Fibroblast of lung (primary cell): Measurements from ENCODE around the gene FCRLB. TPM values are rescaled to one million over a fixed set of nuclear protein-coding genes. Genes with fewer than 3 reads are reported as not detected.
"Not testable (repeated sequence)": the region's sequence is repeated elsewhere in the genome, so short reads cannot be mapped to it uniquely, and the experiment has no call there.

ENCODE experiments used
- DNase-seq, 2 donors: peaks; one replicate each; pipeline versions ENCODE4 v3.0.0 to v3.0.0-alpha.2; 2010; ENCODE audit warnings: low read depth in 2 of 2
- H2AFZ ChIP-seq: 2 replicates; pipeline ENCODE4 v1.5.1; 2012; ENCODE audit warnings: low read length, control low read depth, inconsistent platforms
- H3K27ac ChIP-seq: 2 replicates; pipeline ENCODE4 v1.5.1; 2011; ENCODE audit warnings: low read length, control low read depth; ENCODE audit not compliant: insufficient read depth
- H3K27me3 ChIP-seq: 2 replicates; pipeline ENCODE4 v1.5.1; 2011; ENCODE audit warnings: mild to moderate bottlenecking, low read length; ENCODE audit not compliant: control insufficient read depth, insufficient read depth
- H3K36me3 ChIP-seq: 2 replicates; pipeline ENCODE4 v1.5.1; 2011; ENCODE audit warnings: low read length; ENCODE audit not compliant: control insufficient read depth, insufficient read depth
- H3K4me1 ChIP-seq: 2 replicates; pipeline ENCODE4 v1.5.1; 2011; ENCODE audit warnings: low read length; ENCODE audit not compliant: control insufficient read depth, insufficient read depth; ENCODE audit errors: extremely low read depth
- H3K4me2 ChIP-seq: 2 replicates; pipeline ENCODE4 v1.5.1; 2011; ENCODE audit warnings: low read length, control low read depth; ENCODE audit not compliant: insufficient read depth; ENCODE audit errors: extremely low read depth
- H3K4me3 ChIP-seq, 4 experiments: fragments of 200-600 bp in 1 of 4; sonication (generic) in 1 of 4; replicated peaks in 1 of 4; 2 replicates each; pipeline ENCODE4 v1.5.1; 2011 to 2016; ENCODE audit warnings: low read length in 4 of 4, low read depth in 3 of 4, mild to moderate bottlenecking in 3 of 4, control low read depth in 2 of 4, inconsistent platforms in 1 of 4, mixed read lengths in 1 of 4; ENCODE audit not compliant: insufficient read depth in 1 of 4; ENCODE audit errors: control extremely low read depth in 1 of 4
- H3K79me2 ChIP-seq: 2 replicates; pipeline ENCODE4 v1.5.1; 2012; ENCODE audit warnings: mild to moderate bottlenecking, low read length, inconsistent platforms; ENCODE audit not compliant: control insufficient read depth, insufficient read depth
- H3K9ac ChIP-seq: 2 replicates; pipeline ENCODE4 v1.5.1; 2011; ENCODE audit warnings: mild to moderate bottlenecking, low read length, control low read depth; ENCODE audit not compliant: insufficient read depth
- H3K9me3 ChIP-seq: 2 replicates; pipeline ENCODE4 v1.5.1; 2012; ENCODE audit warnings: low read depth, low read length; ENCODE audit not compliant: control insufficient read depth, insufficient read depth
- H4K20me1 ChIP-seq: 2 replicates; pipeline ENCODE4 v1.5.1; 2011; ENCODE audit warnings: low read length; ENCODE audit not compliant: control insufficient read depth, insufficient read depth; ENCODE audit errors: extremely low read depth
- EZH2 ChIP-seq: IDR thresholded peaks from 2 replicates; pipeline ENCODE4 v1.5.1; 2012; ENCODE audit warnings: low read length, control low read depth, mild to moderate bottlenecking; ENCODE audit errors: missing control alignments
- polyA plus RNA-seq, 2 donors: library from polyadenylated mRNA; depleted of rRNA in 1 of 2; stranded (reverse) in 1 of 2; unstranded in 1 of 2; fragments of >200 nt; gene quantifications; 2 replicates each; pipeline ENCODE4 v1.2.1, GENCODE V29; 2011 to 2012; ENCODE audit warnings: missing spikeins in 1 of 2
- total RNA-seq: library from RNA; depleted of rRNA; stranded (reverse); fragments of >200 nt; gene quantifications from 2 replicates; pipeline ENCODE4 v1.2.1, GENCODE V29; 2014
- TF ChIP-seq, protein P1 (sequence below), 2 donors: IDR thresholded peaks in 1 of 2; conservative IDR thresholded peaks in 1 of 2; 1 replicate in 1 of 2; 2 replicates in 1 of 2; pipeline ENCODE4 v1.5.1; 2011 to 2012; ENCODE audit warnings: low read length in 2 of 2, control low read depth in 1 of 2, inconsistent platforms in 1 of 2, low read depth in 1 of 2, mild to moderate bottlenecking in 1 of 2

Gene FCRLB
- total and polyA plus RNA-seq, 2 donors (not counting 1 experiment from before 2014, with no cell fraction given), result 0.45 to 1.2 TPM

GRCh38 chr1:161766102-161766981 lies 45.0 kb downstream of the FCRLB start, which contains the start of gene ATF6:
Gene ATF6, plus strand, starts transcription at chr1:161766320. Its CDS starts 41 bp downstream, at chr1:161766361.
- H3K4me2 ChIP-seq, result peak within 1 kb of the TSS; percentile 100
- peak within 1 kb of the TSS; percentile 85 for H2AFZ ChIP-seq
- H4K20me1 ChIP-seq, result no peaks in the 10 kb centered on the region
- H3K27me3 ChIP-seq, result no peaks in the 10 kb centered on the region
- H3K4me1 ChIP-seq, result no peaks in the 10 kb centered on the region
- peak within 1 kb of the TSS; percentile 85 to 100 (median 93) for H3K4me3 ChIP-seq
- peak within 1 kb of the TSS; percentile 83 for H3K9ac ChIP-seq
- no peak for TF ChIP-seq EZH2
- TF ChIP-seq, protein P1, sequence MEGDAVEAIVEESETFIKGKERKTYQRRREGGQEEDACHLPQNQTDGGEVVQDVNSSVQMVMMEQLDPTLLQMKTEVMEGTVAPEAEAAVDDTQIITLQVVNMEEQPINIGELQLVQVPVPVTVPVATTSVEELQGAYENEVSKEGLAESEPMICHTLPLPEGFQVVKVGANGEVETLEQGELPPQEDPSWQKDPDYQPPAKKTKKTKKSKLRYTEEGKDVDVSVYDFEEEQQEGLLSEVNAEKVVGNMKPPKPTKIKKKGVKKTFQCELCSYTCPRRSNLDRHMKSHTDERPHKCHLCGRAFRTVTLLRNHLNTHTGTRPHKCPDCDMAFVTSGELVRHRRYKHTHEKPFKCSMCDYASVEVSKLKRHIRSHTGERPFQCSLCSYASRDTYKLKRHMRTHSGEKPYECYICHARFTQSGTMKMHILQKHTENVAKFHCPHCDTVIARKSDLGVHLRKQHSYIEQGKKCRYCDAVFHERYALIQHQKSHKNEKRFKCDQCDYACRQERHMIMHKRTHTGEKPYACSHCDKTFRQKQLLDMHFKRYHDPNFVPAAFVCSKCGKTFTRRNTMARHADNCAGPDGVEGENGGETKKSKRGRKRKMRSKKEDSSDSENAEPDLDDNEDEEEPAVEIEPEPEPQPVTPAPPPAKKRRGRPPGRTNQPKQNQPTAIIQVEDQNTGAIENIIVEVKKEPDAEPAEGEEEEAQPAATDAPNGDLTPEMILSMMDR (conservative IDR thresholded peaks at IDR 0.05 in 1 of 2, IDR thresholded peaks at IDR 0.05 in 1 of 2; ENCODE audit: low read depth in 1 of 2, low read length in 2 of 2), result no peak
- H3K79me2 ChIP-seq, result peaks cover 29% of the 10 kb centered on the region
- no peaks in the 10 kb centered on the region for H3K9me3 ChIP-seq
- H3K36me3 ChIP-seq, result no peaks in the 10 kb centered on the region
- peak within 1 kb of the TSS; percentile 89 for H3K27ac ChIP-seq
- peak; percentile 96 for DNase-seq

DNA sequence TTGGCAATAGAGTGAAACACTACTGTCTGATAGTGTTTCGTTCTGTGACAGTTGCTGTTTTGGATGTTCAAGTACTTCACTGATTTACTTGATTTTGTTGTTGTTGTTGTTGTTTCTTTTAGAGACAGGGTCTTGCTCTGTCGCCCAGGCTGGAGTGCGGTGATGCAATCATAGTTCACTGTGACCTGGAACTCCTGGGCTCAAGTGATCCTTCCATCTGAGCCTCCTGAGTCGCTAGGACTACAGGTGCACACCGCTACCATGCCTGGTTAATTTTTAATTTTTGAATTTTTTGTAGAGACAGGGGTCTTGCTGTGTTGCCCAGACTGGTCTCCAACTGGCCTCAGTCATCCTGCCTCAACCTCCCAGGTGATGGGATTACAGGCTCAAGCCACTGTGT lies 47.1 kb downstream of the FCRLB start:
- Histone ChIP-seq H3K4me3 (no peak overlapping the region), H2AFZ (no peak overlapping the region), H3K4me1 (no peaks in the 10 kb centered on the region), H3K27ac (no peak overlapping the region), H4K20me1 (no peaks in the 10 kb centered on the region), H3K9me3 (no peaks in the 10 kb centered on the region), H3K36me3 (no peaks in the 10 kb centered on the region), H3K27me3 (no peaks in the 10 kb centered on the region), H3K4me2 (no peak overlapping the region), H3K79me2 (peaks cover 31% of the 10 kb centered on the region), H3K9ac (no peak overlapping the region)
- TF ChIP-seq, protein P1 (conservative IDR thresholded peaks at IDR 0.05 in 1 of 2, IDR thresholded peaks at IDR 0.05 in 1 of 2; ENCODE audit: low read depth in 1 of 2, low read length in 2 of 2), result no peak
- no peak for TF ChIP-seq EZH2
- no peak for DNase-seq

DNA sequence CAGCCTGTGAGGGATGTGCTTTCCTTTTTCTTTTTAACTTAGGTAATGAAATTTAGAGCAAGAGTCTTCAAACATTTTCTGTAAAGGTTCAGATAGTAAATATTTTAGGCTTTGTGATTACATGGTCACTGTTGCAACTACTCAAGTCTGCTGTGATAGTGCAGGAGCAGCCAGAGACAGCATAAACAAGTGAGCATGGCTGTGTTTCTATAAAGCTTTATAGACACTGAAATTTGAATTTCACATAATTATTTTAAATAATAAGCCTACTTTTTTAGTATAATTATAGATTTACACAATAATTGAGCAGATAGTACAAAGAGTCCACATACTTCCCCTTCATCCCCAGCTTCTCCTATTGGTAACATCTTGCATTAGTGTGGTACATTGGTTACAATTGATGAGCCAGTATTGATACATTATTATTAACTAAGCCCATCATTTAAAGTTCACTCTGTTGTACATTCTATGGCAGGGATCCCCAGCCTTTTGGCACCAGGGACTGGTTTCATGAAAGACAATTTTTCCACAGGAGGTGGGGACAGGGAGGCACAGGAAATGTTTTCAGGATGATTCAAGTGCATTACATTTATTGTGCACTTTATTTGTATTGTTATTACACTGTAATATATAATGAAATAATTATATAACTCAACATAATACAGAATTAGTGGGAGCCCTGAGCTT lies 47.8 kb downstream of the FCRLB start:
- Histone ChIP-seq H3K79me2 (peaks cover 31% of the 10 kb centered on the region), H4K20me1 (no peaks in the 10 kb centered on the region), H3K4me3 (no peak overlapping the region), H2AFZ (no peak overlapping the region), H3K36me3 (no peaks in the 10 kb centered on the region), H3K27ac (no peak overlapping the region), H3K4me2 (no peak overlapping the region), H3K9me3 (no peaks in the 10 kb centered on the region), H3K27me3 (no peaks in the 10 kb centered on the region), H3K9ac (no peak overlapping the region), H3K4me1 (no peaks in the 10 kb centered on the region)
- TF ChIP-seq EZH2, result no peak
- TF ChIP-seq, protein P1 (conservative IDR thresholded peaks at IDR 0.05 in 1 of 2, IDR thresholded peaks at IDR 0.05 in 1 of 2; ENCODE audit: low read depth in 1 of 2, low read length in 2 of 2), result no peak
- DNase-seq, result no peak

DNA sequence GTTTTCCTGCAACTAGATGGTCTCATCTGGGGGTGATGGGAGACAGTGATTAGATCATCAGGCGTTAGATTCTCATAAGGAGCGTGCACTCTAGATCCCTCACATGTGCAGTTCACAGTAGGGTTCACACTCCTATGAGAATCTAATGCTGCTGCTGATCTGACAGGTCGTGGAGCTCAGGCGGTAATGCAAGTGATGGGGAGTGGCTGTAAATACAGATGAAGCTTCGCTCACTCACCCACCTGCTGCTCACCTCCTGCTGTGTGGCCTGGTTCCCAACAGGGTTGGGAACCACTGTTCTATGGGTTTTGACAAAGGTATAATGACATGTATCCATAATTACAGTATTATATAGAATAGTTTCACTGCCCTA lies 48.3 kb downstream of the FCRLB start:
- H4K20me1 ChIP-seq, H2AFZ ChIP-seq: not testable (repeated sequence)
- H3K79me2 ChIP-seq, result peaks cover 31% of the 10 kb centered on the region

More for the DNA sequence above, 48.3 kb downstream of the FCRLB start:
- DNase-seq, H3K36me3 ChIP-seq, H3K27ac ChIP-seq, H3K9me3 ChIP-seq, H3K27me3 ChIP-seq, H3K4me1 ChIP-seq, H3K4me3 ChIP-seq, H3K9ac ChIP-seq, H3K4me2 ChIP-seq: not testable (repeated sequence)
